GM21529 (cell line): ENCODE results near the gene HBQ1.
"Not testable (repeated sequence)": the region's sequence is repeated elsewhere in the genome, so short reads cannot be mapped to it uniquely, and the experiment has no call there.

Experiments
- ATAC-seq: cut with Tn5 transposase; IDR thresholded peaks from one replicate; pipeline ENCODE4 v1.9.1; 2021; ENCODE audit not compliant: unreplicated experiment

The HBQ1 gene

DNA sequence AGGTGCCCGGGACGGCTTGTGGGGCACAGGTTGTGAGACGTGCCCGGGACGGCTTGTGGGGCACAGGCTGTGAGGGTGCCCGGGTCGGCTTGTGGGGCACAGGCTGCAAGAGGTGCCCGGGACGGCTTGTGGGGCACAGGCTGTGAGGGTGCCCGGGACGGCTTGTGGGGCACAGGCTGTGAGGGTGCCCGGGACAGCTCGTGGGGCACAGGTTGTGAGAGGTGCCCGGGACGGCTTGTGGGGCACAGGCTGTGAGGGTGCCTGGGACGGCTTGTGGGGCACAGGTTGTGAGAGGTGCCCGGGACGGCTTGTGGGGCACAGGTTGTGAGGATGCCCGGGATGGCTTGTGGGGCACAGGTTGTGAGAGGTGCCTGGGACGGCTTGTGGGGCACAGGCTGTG, 20.0 kb upstream of the HBQ1 start:
- ATAC-seq, result not testable (repeated sequence)

- ATAC-seq, result no peak
Measured at GRCh38 chr16:160691-161190, 19.5 kb upstream of the HBQ1 start.

- no peak for ATAC-seq
Measured at GRCh38 chr16:162271-162991, 17.8 kb upstream of the HBQ1 start.

- ATAC-seq, result not testable (repeated sequence)
Measured at GRCh38 chr16:163139-163538, 17.1 kb upstream of the HBQ1 start.

GRCh38 chr16:163696-164095, 16.6 kb upstream of the HBQ1 start:
- ATAC-seq, result not testable (repeated sequence)

DNA sequence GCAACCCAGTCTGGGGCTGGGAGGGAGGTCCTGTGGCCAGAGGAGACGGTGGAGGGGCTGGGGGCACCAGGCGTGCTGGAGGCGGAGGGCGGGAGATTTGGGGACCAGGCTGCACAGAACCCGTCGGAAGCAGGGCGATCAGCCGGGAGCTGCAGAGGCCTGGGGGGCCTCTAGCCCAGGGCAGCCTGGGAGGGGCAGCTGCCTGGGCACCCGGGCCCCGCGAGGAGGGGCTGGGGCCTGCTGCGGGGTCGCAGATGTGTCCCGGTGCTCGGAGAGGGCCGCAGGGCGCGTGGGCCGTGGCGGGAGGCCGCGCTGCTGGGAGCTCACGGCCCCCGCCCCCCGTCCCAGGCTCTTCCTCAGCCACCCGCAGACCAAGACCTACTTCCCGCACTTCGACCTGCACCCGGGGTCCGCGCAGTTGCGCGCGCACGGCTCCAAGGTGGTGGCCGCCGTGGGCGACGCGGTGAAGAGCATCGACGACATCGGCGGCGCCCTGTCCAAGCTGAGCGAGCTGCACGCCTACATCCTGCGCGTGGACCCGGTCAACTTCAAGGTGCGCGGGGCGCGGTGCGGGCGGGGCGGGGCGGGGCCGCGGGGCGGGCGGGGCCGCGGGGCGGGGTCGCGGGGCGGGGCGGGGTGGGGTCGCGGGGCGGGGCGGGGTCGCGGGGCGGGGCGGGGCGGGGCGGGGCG, 16.0 kb upstream of the HBQ1 start:
- not testable (repeated sequence) for ATAC-seq

- ATAC-seq, result no peak
Measured at GRCh38 chr16:164827-165538, 15.3 kb upstream of the HBQ1 start.

- ATAC-seq, result no peak
Measured at GRCh38 chr16:165539-166374, 14.5 kb upstream of the HBQ1 start, which contains the start of gene HBM. TSS of gene HBM (plus strand) at chr16:165978. CDS start at chr16:165998, 20 bp downstream.

- ATAC-seq, result no peak
Measured at GRCh38 chr16:166375-167121, 13.7 kb upstream of the HBQ1 start.

- ATAC-seq, result no peak
Measured at GRCh38 chr16:167122-167690, 13.1 kb upstream of the HBQ1 start.

DNA sequence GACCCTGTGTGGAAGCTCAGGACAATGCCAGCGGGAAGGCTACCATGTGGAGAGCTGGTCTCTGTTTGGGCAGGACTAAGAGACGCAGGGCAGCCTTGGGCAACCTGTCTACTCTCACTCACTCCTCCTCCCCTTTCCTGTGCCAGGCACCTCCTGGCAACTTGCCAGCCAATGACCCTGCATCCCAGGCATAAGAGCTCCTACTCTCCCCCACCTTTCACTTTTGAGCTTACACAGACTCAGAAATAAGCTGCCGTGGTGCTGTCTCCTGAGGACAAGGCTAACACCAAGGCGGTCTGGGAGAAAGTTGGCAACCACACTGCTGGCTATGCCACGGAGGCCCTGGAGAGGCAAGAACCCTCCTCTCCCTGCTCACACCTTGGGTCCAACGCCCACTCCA, 11.8 kb upstream of the HBQ1 start:
- ATAC-seq, result no peak

DNA sequence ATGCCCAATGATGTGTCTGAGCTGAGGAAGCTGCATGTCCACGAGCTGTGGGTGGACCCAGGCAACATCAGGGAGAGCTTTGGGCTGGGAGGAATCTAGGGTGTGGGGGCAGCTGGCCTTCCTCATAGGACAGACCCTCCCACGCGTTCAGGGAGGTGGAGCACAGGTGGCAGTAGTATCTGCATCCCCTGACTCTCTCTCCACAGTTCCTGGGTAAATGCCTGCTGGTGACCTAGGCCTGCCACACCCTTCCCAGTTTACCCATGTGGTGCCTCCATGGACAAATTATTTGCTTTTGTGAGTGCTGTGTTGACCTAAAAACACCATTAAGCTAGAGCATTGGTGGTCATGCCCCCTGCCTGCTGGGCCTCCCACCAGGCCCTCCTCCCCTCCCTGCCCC, 11.2 kb upstream of the HBQ1 start:
- no peak for ATAC-seq

GRCh38 chr16:170088-170507, 10.2 kb upstream of the HBQ1 start:
- ATAC-seq, result not testable (repeated sequence)

- ATAC-seq, result no peak
Measured at GRCh38 chr16:170788-171187, 9.5 kb upstream of the HBQ1 start.

DNA sequence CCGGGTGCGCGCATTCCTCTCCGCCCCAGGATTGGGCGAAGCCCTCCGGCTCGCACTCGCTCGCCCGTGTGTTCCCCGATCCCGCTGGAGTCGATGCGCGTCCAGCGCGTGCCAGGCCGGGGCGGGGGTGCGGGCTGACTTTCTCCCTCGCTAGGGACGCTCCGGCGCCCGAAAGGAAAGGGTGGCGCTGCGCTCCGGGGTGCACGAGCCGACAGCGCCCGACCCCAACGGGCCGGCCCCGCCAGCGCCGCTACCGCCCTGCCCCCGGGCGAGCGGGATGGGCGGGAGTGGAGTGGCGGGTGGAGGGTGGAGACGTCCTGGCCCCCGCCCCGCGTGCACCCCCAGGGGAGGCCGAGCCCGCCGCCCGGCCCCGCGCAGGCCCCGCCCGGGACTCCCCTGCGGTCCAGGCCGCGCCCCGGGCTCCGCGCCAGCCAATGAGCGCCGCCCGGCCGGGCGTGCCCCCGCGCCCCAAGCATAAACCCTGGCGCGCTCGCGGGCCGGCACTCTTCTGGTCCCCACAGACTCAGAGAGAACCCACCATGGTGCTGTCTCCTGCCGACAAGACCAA, 7.8 kb upstream of the HBQ1 start, which contains the start of gene HBA2:
Gene HBA2 (plus strand): TSS at position 503 of the 568 bp plus-strand sequence. CDS start 37 bp downstream, at position 540.
- ATAC-seq, result not testable (repeated sequence)

DNA sequence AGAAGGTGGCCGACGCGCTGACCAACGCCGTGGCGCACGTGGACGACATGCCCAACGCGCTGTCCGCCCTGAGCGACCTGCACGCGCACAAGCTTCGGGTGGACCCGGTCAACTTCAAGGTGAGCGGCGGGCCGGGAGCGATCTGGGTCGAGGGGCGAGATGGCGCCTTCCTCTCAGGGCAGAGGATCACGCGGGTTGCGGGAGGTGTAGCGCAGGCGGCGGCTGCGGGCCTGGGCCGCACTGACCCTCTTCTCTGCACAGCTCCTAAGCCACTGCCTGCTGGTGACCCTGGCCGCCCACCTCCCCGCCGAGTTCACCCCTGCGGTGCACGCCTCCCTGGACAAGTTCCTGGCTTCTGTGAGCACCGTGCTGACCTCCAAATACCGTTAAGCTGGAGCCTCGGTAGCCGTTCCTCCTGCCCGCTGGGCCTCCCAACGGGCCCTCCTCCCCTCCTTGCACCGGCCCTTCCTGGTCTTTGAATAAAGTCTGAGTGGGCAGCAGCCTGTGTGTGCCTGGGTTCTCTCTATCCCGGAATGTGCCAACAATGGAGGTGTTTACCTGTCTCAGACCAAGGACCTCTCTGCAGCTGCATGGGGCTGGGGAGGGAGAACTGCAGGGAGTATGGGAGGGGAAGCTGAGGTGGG, 6.9 kb upstream of the HBQ1 start:
- not testable (repeated sequence) for ATAC-seq

- ATAC-seq, result not testable (repeated sequence)
Measured at GRCh38 chr16:173928-174769, 6.1 kb upstream of the HBQ1 start.
